OCI-LY7 (cell line): Measurements from ENCODE around the gene PEX14. TPM values are rescaled to one million over a fixed set of nuclear protein-coding genes. Genes with fewer than 3 reads are reported as not detected.

Experiments used
- BruUV-seq: library from RNA; stranded (reverse); fragments of 400-500 nt; replicated peaks from 2 replicates; lab custom pipeline; 2021; lab: Mats Ljungman, UMichigan
- CTCF ChIA-PET: fragments of 300-600 bp; sonication (Branson Sonifier 250); formaldehyde crosslinking; loops from one replicate; lab custom pipeline; 2022; ENCODE audit warnings: antibody characterized with exemption; ENCODE audit not compliant: unreplicated experiment; lab: Charles Lee
- POLR2A ChIA-PET: fragments of 300-600 bp; sonication (Branson Sonifier 250); formaldehyde crosslinking; loops from one replicate; lab custom pipeline; 2022; ENCODE audit warnings: antibody characterized with exemption; lab: Charles Lee
- DNase-seq: peaks from one replicate; pipeline ENCODE4 v3.0.0-alpha.2; 2015; ENCODE audit warnings: low spot score
- H2AFZ ChIP-seq: fragments of 200-600 bp; sonication (generic), shearing (Covaris generic); 2 replicates; pipeline ENCODE4 v1.6.1; 2014; ENCODE audit warnings: mild to moderate bottlenecking, antibody characterized with exemption, low read length, moderate library complexity
- H3K27ac ChIP-seq: fragments of 200-600 bp; sonication (generic); 2 replicates; pipeline ENCODE4 v1.5.1; 2014; ENCODE audit warnings: mixed run types, low read depth, mild to moderate bottlenecking, moderate library complexity, low read length, inconsistent platforms; ENCODE audit not compliant: poor library complexity, severe bottlenecking
- H3K36me3 ChIP-seq: fragments of 200-600 bp; sonication (generic); 2 replicates; pipeline ENCODE4 v1.6.1; 2014; ENCODE audit warnings: mild to moderate bottlenecking, antibody characterized with exemption, low read length, moderate library complexity, mixed read lengths; ENCODE audit not compliant: insufficient read depth
- H3K4me1 ChIP-seq: fragments of 200-600 bp; sonication (generic); 2 replicates; pipeline ENCODE4 v1.5.1; 2014; ENCODE audit warnings: mild to moderate bottlenecking, low read length; ENCODE audit not compliant: insufficient read depth, poor library complexity, severe bottlenecking
- H3K4me2 ChIP-seq: fragments of 200-600 bp; sonication (generic); 2 replicates; pipeline ENCODE4 v1.6.1; 2014; ENCODE audit warnings: mild to moderate bottlenecking, low read length
- H3K4me3 ChIP-seq: fragments of 200-600 bp; sonication (generic); 2 replicates; pipeline ENCODE4 v1.5.1; 2014; ENCODE audit warnings: mild to moderate bottlenecking, low read depth, low read length; ENCODE audit not compliant: poor library complexity, severe bottlenecking
- H3K79me2 ChIP-seq: fragments of 200-600 bp; sonication (generic); 2 replicates; pipeline ENCODE4 v1.6.1; 2016; ENCODE audit warnings: low read depth, mild to moderate bottlenecking, low read length, moderate library complexity, mixed read lengths; ENCODE audit not compliant: insufficient read depth
- H3K9me2 ChIP-seq: fragments of 200-600 bp; sonication (generic); 2 replicates; pipeline ENCODE4 v1.6.1; 2016; ENCODE audit warnings: mild to moderate bottlenecking, low read length, mixed read lengths; ENCODE audit not compliant: insufficient read depth
- H3K9me3 ChIP-seq: fragments of 200-600 bp; sonication (generic); 2 replicates; pipeline ENCODE4 v1.6.1; 2014; ENCODE audit warnings: mild to moderate bottlenecking, mixed run types, low read length, mixed read lengths
- H4K20me1 ChIP-seq: fragments of 200-600 bp; sonication (generic); 2 replicates; pipeline ENCODE4 v1.6.1; 2014; ENCODE audit warnings: mild to moderate bottlenecking, antibody characterized with exemption, low read length, moderate library complexity, mixed read lengths; ENCODE audit not compliant: insufficient read depth
- CTCF ChIP-seq: fragments of 200-600 bp; sonication (generic); conservative IDR thresholded peaks from 2 replicates; pipeline ENCODE4 v1.5.1; 2014; ENCODE audit warnings: mild to moderate bottlenecking, antibody characterized with exemption, low read length, moderate library complexity, mixed read lengths
- EZH2phosphoT487 ChIP-seq: fragments of 200-600 bp; sonication (generic); IDR thresholded peaks from 2 replicates; pipeline ENCODE4 v1.6.1; 2018; ENCODE audit warnings: low read depth, borderline replicate concordance, mild to moderate bottlenecking, mixed run types, antibody characterized with exemption, low read length, moderate library complexity, mixed read lengths
- intact Hi-C: fragments of 100-400 bp; cut with micrococcal nuclease; formaldehyde crosslinking; loops from one replicate; pipeline ENCODE4 v1.10.0; 2022; ENCODE audit not compliant: unreplicated experiment
- total RNA-seq, 2 experiments: library from RNA; depleted of rRNA in 1 of 2; stranded (reverse); fragments of >200 nt in 1 of 2; shearing (Covaris generic) in 1 of 2; gene quantifications; 2 replicates each; pipeline ENCODE4 v1.2.3, GENCODE V29; 2014 to 2022

Gene PEX14
- total RNA-seq, 2 experiments from 2014 or later = 14.6 to 24.3 TPM

DNA sequence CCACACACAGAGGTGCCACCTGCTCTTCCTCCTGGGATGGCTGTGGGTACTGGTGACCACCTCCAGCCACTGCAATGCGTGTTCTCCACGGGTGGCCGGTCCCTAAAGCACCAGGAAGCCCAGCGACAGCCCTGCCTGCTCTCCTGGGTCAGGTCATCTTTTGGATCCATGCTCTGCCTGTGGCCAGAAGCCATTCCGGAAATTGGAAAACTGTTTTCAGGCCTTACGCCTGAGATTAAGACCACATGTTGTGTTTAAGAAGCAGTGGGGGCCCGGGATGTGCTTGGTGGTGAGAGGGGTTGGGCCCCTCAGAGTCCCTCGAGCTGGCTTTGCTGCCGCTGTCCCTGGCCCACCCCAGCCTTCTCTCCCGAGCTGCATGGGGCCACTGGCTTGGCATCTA is 150.8 kb downstream of the PEX14 start:
- no peaks in the 10 kb centered on the region for H4K20me1 ChIP-seq
- TF ChIP-seq EZH2phosphoT487 (no peak), CTCF (no peak)
- no peak overlapping the region for H2AFZ ChIP-seq
- no peak overlapping the region for H3K4me3 ChIP-seq
- H3K79me2 ChIP-seq = no peaks in the 10 kb centered on the region
- no peak overlapping the region for H3K4me2 ChIP-seq
- H3K9me2 ChIP-seq = no peaks in the 10 kb centered on the region
- no peaks in the 10 kb centered on the region for H3K9me3 ChIP-seq
- CTCF ChIA-PET = no interaction called here
- intact Hi-C loops = no loop called here
- no peak for DNase-seq
- POLR2A ChIA-PET = no interaction called here
- no TSS peak for BruUV-seq
- no peaks in the 10 kb centered on the region for H3K4me1 ChIP-seq
- H3K27ac ChIP-seq = no peak overlapping the region
- no peaks in the 10 kb centered on the region for H3K36me3 ChIP-seq

DNA sequence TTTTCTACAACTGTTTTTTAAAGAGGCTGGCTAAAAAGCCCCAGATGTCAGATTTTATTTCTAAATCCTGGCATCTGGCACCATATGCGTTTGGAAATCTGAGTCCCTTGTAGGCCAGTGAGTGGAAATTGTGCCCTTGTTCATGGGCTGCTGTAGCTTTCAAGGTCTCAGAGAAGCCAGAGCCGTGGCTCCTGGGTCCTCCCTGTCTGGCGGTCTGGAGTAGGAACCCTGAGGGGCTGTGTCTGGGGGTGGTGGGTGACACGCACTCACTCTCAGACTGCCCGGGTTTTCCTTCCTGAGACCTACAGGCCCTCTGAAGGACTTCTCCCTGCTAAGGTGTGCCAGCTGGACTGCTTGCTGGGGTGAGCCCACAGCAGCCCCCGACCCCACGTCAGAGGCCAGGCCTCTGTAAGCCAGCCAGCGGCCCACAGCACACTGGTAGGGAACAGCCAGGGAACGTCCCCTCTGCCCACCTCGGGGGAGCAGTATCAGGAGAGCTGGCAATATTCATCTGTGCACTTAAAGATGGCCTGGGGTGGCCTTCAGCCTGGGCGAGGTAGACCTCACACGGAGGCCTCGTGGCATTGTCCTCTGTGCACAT is 151.5 kb downstream of the PEX14 start:
- Histone ChIP-seq H3K27ac (no peak overlapping the region), H4K20me1 (no peaks in the 10 kb centered on the region), H2AFZ (no peak overlapping the region), H3K79me2 (no peaks in the 10 kb centered on the region), H3K9me3 (no peaks in the 10 kb centered on the region), H3K4me2 (no peak overlapping the region), H3K4me3 (no peak overlapping the region), H3K36me3 (no peaks in the 10 kb centered on the region), H3K9me2 (no peaks in the 10 kb centered on the region), H3K4me1 (no peaks in the 10 kb centered on the region)
- intact Hi-C loops = no loop called here
- no TSS peak for BruUV-seq
- no peak for DNase-seq
- TF ChIP-seq EZH2phosphoT487 = no peak
- no peak for TF ChIP-seq CTCF
- CTCF ChIA-PET = no interaction called here
- POLR2A ChIA-PET = no interaction called here

DNA sequence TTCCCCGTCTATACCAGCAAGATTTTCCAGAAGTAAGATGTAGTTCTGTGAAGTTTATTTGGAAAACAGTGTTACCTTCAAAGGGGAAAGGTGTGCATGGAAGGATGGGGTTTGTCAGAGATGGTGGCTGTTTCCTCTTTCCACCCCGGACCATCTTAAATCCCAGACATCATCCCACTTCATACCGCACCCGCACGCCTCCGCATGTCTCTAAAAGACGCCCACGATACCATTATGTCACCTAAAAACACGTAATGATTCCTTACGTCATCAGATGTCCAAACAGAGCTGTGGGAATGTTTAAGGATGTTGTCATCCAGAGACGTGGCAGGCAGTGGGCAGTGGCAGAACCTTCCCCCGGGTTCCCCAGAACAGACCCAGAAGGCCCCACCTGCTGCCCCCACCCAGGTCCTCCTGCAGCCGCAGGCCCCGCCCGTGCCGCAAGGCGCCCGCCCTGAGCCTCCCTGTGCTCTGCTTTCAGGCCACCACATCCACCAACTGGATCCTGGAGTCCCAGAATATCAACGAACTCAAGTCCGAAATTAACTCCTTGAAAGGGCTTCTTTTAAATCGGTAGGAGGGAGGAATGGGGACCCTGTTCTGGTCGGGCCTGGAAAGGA is 152.2 kb downstream of the PEX14 start:
- intact Hi-C loops = no loop called here
- Histone ChIP-seq H3K79me2 (no peaks in the 10 kb centered on the region), H3K4me3 (no peak overlapping the region), H3K36me3 (no peaks in the 10 kb centered on the region), H3K9me2 (no peaks in the 10 kb centered on the region), H3K4me1 (no peaks in the 10 kb centered on the region), H3K9me3 (no peaks in the 10 kb centered on the region), H3K27ac (no peak overlapping the region), H3K4me2 (no peak overlapping the region), H2AFZ (no peak overlapping the region), H4K20me1 (no peaks in the 10 kb centered on the region)
- DNase-seq = no peak
- POLR2A ChIA-PET = no interaction called here
- CTCF ChIA-PET = no interaction called here
- TF ChIP-seq EZH2phosphoT487 (no peak), CTCF (no peak)
- BruUV-seq = no TSS peak
